ENCODE data around the gene RPL28.
"Not testable (repeated sequence)": the region's sequence is repeated elsewhere in the genome, so short reads cannot be mapped to it uniquely, and the experiment has no call there.

The RPL28 gene

GRCh38 chr19:55432241-55432959, 46.7 kb downstream of the RPL28 start:
- DNase-seq = no peak

- DNase-seq = no peak
Measured at GRCh38 chr19:55433292-55433691, 47.6 kb downstream of the RPL28 start.

DNA sequence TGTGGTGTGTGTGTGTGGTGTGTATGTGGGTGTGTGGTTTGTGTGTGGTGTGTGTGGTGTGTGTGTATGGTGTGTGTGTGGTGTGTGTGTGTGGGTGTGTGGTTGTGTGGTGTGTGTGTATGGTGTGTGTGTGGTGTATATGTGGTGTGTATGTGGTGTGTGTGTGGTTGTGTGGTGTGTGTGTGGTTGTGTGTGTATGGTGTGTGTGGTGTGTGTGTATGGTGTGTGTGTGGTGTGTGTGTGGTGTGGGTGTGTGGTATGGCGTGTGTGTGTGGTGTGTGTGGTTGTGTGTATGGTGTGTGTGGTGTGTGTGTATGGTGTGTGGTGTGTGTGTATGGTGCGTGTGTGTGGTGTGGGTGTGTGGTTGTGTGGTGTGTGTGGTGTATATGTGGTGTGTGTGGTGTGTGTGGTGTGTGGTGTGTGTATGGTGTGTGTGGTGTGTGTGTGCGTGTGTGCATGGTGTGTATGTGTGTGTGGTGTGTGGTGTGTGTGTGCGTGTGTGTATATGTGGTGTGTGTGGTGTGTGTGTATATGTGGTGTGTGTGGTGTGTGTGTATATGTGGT, 48.7 kb downstream of the RPL28 start:
- DNase-seq = no peak

DNA sequence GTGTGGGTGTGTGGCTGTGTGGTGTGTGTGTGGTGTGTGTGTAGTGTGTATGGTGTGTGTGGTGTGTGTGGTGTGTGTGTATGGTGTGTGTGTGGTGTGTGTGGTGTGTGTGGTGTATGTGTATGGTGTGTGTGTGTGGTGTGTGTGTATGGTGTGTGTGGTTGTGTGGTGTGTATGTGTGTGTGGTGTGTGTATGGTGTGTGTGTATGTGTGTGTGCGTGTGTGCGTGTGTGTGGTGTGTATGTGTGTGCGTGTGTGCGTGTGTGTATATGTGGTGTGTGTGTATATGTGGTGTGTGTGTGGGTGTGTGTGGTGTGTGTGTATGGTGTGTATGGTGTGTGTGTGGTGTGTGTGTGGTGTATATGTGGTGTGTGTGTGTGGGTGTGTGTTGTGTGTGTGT, 49.3 kb downstream of the RPL28 start:
- DNase-seq = no peak

GRCh38 chr19:55436847-55437246, 51.1 kb downstream of the RPL28 start:
- DNase-seq = no peak

DNA sequence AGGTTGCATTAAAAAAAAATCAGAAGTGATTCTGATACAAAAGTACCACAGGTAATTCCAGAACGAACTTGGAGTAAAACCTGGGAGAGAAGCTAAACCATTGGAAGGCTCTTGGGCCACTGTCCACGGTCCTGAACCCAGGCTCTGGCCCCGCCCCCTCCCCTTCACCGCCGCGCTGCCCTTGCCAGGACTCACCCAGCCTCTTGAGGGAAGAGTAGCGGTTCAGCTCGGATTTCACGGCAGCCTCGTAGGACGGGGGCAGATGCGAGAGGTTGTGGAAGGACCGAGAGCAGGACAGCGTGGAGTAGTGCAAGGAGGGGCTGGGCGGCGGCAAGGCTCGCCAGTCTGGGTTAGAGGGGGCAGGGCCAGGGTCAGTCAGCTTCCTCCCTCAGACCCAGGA, 51.7 kb downstream of the RPL28 start:
- DNase-seq = no peak

DNA sequence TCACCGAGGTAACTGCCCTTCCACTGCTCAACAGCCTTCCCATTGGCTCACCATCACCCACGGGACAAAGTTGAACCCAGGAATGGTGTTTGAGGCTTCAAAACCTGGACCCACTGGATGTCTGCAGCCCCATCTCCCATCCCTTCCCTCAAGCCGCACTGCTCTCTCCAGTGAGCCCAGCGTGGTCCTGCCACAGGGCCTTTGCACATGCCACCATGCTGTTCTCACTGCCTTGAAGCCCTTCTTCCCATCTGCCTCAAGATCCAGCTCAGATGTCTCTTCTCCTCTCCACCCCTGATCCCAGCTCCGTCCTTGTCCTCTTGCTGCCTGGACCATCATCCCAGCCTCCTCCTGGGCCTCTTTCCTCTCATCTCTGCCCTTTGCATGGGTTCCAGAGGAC, 53.3 kb downstream of the RPL28 start:
- DNase-seq = no peak

GRCh38 chr19:55440411-55441105, 54.8 kb downstream of the RPL28 start:
- DNase-seq = no peak

DNA sequence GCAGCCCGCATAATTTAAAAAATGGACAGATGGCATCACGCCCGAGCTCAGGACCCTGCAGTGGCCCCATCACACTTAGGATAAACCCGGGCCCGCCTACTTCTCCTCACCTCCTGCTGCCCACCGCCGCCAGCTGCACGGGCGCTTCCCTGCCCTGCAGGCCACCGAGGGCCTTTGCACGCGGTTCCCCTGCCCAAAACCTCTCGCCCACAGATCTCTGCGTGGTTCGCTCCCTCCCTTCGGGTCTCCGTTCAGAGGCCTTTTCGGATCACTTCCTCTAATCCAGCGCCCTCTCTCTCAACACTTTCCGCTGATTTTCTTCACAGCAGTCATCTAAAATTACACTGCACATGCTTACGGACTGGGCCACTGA, 55.6 kb downstream of the RPL28 start:
- DNase-seq = no peak

DNA sequence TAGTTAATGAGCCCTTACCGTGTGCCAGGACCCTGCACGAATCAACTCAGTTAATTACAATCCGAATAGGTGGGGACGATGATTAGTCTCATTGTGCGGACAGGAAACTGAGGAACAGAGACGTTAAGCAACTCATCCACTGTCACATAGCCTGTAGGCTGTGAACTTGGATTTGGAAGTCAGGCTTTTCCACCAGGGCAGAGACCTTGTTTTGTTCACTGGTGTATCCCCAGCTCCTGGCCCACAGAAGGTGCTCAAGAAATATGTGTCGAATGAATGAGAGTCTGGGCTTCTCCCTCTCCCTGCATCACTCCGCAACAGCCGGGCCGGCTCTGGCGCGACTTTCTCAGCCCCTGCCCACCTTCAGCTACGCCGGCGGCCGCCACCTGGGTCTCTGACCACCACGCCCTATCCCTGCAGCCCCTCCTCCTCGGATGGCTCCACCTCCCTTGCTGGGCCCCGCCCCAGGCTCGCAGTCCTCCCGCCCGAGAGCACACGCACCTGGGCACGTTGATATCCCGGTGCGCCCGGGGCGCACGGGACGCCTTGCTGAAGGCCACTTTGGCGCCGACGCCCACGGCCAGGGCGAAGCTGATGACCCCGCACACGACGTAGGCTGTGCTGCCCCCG, 56.1 kb downstream of the RPL28 start:
- DNase-seq = no peak

- no peak for DNase-seq
Measured at GRCh38 chr19:55442372-55442961, 56.7 kb downstream of the RPL28 start.

DNA sequence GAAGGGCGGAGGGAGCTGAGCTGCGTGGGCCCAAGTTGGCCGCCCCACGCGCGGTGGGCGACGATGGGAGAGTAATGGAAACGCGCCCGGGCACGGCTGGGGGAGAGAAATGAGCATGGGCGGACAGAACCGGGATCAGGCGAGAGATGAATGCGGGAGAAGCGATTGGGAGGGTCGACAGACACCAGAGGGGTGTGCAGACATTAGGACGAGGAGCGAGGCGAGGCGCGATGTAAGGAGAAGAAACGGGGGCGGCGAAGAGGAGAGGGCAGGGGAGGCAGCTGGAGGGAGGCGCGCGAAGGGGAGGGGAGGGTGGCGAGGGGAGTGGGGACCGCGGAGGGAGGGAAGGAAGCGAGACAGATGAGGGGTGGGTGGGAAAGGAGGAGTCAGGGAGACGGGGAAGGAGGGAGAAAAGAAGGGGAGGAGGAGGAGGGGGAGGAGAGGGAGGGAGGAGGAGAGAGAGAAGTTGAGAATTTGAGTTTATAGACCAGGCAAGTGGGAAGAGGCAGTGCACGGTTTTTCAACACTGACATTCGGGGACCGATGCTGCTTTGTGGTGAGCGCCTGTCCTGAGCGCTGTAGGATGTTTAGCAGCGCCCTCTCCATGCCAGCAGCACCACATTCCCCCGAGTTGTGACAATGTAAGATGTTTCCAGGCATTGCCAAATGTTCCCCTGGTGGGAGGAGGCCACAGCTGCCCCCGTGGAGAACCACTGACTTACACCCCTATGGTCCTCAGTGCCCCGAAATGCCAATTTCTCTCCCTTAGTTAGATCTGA, 57.5 kb downstream of the RPL28 start, which contains the start of gene SHISA7:
Gene SHISA7, minus strand, starts transcription at position 256 of the 779 bp plus-strand sequence. CDS start 437 bp downstream, outside the sequence.
- no peak for DNase-seq

DNA sequence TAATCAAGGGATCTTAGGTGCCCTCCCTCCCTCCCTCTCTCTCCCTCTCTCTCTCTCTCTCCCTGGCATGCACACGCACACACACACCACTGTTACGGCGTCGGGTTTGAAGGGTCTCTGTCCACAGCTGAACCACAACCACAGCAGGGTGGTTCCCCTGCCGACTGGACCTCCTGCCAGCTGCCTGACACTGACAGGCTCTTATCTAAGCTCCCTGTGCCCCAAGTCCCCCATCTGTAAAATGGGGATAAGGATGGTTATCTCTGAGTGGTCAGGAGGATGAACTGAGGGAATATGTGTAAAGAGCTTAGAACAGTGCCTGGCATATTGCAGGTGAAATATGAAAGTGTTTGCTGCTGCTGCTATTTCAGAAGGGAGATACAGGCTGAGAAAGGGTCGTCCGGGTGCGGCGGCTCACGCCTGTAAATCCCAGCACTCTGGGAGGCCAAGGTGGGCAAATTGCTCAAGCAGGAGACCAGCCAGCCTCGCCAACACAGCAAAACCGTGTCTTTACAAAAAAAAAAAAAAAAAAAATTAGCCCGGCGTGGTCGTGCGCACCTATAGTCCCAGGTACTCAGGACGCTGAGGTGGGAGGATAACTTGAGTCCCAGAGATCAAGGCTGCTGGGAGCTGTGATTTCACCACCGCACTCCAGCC, 58.2 kb downstream of the RPL28 start:
- DNase-seq = no peak

DNA sequence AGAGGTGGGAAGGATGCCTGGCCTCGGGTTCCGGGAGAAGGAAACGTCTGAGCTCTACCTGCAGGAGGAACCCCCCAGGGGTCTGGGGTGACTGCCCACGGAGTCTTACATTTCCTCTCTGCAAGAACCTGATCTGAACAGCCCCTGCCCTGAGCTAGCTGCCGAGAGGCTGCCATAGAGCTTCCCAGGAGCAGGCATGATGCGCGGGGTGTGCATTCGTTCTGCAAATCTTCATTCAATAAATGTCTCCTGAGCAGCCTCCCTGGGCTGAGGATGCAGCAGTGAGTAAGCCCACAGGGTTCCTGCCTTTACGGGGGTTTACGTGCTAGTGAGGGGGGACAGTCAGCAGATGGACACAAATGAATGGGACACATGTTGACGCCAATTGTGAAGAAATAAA, 58.9 kb downstream of the RPL28 start:
- no peak for DNase-seq

DNA sequence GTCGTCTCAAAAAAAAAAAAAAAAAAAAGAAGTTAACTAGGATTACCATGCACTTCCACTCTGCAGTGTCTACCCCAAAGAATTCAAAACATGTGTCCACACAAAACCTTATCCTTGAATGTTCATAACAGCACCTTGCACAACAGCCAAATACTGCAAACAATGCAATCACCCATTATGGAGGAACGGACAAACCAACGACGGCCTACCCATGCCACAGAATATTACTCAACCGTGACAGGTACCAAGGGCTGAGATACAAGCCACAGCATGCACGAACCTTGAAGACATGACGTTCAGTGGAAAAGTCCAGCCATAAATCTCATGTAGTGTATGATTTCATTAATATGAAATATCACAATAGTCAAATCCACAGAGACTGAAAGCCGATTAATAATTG, 60.3 kb downstream of the RPL28 start:
- DNase-seq = no peak

DNA sequence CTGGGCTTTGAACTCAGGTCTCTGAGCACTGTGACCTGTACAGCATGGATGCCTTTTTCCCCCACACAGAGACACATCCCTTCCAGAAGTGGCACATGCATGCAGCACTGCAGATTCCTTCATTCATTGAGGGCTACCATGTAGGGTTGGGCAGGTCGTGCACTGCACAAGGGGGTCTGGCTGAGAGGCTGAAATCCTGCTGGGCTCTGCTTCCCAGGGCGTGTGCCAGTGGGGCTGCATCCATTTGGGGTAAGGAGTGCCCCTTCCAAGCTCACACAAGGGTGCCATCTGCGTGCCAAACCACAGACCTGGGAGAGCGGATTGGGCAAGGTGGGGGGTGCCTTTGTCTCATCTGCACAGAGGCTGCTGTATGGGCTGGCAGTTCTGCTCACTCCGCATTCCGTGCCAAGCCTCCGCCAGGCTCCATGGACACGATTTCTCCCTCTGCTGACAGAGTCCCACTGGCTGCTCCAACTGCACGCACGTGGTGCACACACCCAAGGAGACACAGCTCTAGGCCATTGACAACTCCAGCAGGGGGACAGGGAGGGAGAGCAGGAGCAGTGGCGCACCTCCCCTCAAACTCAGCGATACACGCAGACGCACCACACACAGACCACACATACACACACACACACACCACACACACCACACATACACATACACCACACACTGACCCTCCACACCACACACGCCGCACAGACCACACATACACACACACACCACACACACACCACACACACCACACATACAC, 61.9 kb downstream of the RPL28 start:
- DNase-seq = no peak

DNA sequence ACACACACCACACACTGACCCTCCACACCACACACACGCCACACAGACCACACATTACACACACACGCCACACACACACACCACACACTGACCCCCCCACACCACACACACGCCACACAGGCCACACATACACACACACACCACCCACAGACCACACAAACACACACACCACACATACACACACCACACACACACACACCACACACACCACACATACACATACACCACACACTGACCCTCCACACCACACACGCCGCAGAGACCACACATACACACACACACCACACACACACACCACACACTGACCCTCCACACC, 62.4 kb downstream of the RPL28 start:
- DNase-seq = not testable (repeated sequence)

DNA sequence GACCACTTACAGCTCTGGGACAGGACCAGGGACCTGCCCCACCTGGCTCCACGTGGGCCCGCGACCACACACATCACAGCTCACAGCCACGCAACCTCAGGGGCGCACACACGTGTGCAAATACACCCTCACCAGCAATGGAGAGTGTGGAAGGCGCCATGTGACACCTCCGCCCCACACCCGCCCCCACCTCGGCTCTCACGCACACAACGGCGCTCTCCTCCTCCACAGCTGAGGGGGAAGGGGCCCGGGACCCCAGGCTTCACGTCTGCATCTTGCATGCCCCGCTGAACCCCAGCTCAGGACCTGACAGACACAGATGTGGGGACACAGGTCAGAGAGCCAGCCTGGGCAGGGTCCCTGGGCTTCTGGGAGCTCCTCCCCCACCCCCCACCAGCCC, 63.7 kb downstream of the RPL28 start:
- DNase-seq = no peak

DNA sequence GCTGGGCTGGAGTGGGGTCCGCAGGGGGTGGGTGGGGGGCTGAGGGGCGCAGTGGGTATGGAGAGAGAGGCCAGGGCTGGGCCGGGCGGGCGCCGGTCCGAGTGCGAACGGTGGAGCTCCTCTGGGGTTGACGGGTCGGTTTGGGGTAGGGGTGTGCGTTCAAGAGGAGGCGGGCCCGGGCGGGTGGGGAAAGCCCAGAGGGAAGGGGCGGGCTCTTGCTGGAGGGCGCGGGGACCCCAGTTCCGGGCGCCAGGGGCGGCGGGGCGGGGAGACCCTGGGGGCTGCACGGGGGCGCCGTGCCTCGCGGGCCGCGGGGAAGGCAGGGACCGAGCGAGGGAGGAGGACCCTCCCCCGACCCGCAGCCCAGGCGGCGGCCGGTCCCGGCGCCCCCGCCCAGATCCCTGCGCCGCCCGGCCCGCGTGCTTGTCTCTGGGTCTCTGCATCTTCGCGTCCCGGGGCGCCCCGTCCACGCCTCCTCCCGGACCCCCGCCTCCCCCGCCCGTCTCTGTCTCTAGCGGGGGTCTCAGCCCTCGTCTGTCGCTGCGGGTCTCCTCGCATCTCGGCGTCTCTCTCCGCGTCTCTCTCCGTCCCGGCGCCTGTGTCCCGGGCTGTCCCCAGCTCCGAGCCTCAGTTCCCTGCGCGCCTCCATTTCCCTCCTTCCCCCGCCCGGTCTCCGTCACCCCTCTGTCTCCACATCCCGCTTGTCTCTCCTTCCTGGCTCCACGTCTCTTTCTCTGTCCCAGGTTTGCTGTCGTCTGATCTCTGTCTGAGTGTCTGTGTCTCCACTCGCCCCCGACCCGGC, 65.6 kb downstream of the RPL28 start:
- DNase-seq = no peak

GRCh38 chr19:55451965-55452748, 66.4 kb downstream of the RPL28 start:
- DNase-seq = no peak
